GM10248 (cell line): ENCODE measurements around the gene EML3.
"Not testable (repeated sequence)": the region's sequence is repeated elsewhere in the genome, so short reads cannot be mapped to it uniquely, and the experiment has no call there.

Source experiments
- CTCF ChIA-PET: fragments of 300-600 bp; sonication (Branson Sonifier 250); formaldehyde crosslinking; extraction: SDS; loops from one replicate; lab custom pipeline; 2021; ENCODE audit warnings: antibody characterized with exemption; lab: Yijun Ruan, JAX
- POLR2A ChIA-PET: fragments of 350-650 bp; sonication (Branson Sonifier 250); formaldehyde crosslinking; extraction: SDS; loops from one replicate; lab custom pipeline; 2020; ENCODE audit warnings: antibody characterized with exemption; lab: Yijun Ruan, JAX
- DNase-seq: peaks from one replicate; pipeline ENCODE4 v3.0.0; 2012; ENCODE audit errors: extremely low spot score
- TF ChIP-seq, protein P1 (sequence below): IDR thresholded peaks from 2 replicates; pipeline ENCODE4 v1.5.1; 2012; ENCODE audit warnings: mild to moderate bottlenecking, low read depth; ENCODE audit errors: extremely low read depth, missing control alignments, control extremely low read depth

Gene EML3

DNA sequence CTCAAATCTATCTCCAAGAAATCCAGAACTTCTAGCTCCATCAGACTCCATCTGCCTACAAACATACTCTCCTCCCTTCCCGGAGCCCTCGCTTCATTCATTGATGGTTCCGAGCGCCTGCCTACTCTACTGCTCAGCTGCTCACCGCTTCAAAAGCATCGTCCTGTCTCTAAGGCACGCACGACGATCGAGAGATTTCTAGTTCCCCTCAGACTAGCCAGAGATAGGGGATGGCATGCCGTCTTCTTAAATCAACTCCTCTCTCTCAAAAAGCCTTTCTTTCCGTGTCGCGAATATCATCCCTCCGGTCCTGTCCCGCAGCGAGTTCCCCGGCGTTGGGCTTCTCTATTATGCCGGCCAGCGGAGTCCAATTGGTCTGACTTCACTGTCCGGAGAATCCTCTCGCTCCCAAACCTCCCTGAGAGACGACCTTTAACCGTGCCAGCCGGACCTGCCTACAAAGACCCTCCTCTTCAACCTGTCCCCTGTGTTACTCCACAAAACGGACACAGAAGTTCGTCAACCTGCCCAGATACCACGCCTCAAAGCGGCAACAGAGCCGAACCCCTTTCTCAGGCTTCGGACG is 39.5 kb downstream of the EML3 start:
- DNase-seq: no peak
- CTCF ChIA-PET: interaction anchor here (0.7 to 4.7 kb wide), 6 partner anchors 10 to 149 kb away, joined by 3 to 52 read pairs (median 4); no protein-coding TSS in a partner anchor
- TF ChIP-seq, protein P1, sequence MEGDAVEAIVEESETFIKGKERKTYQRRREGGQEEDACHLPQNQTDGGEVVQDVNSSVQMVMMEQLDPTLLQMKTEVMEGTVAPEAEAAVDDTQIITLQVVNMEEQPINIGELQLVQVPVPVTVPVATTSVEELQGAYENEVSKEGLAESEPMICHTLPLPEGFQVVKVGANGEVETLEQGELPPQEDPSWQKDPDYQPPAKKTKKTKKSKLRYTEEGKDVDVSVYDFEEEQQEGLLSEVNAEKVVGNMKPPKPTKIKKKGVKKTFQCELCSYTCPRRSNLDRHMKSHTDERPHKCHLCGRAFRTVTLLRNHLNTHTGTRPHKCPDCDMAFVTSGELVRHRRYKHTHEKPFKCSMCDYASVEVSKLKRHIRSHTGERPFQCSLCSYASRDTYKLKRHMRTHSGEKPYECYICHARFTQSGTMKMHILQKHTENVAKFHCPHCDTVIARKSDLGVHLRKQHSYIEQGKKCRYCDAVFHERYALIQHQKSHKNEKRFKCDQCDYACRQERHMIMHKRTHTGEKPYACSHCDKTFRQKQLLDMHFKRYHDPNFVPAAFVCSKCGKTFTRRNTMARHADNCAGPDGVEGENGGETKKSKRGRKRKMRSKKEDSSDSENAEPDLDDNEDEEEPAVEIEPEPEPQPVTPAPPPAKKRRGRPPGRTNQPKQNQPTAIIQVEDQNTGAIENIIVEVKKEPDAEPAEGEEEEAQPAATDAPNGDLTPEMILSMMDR: no peak
- POLR2A ChIA-PET: interaction anchor here (0.6 to 4.2 kb wide), 22 partner anchors 8 to 1214 kb away, joined by 3 to 87 read pairs (median 5); partner anchors contain the start of genes C11orf98, CSKMT, HNRNPUL2 and LBHD1

DNA sequence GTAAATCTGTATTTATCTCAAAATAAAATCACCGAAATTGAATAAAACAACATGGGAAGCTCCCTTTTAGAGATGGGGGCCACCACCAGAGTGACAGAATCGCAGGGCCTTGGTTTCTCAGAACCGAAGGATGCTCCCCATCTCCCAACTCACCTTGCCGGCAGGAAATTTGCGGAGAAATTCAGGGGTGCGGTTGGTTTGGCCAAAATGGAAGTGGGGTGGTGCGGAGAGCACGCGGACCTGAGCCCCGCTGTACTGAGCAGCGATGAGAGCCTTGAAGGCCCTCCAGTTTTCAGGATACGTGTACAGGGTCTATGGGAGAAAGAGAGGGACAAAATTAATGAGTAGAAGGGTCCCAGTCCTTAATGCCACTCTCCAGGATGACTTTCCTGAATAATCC is 40.1 kb downstream of the EML3 start:
- no peak for DNase-seq
- ChIA-PET CTCF (interaction anchor here (1.0 to 4.7 kb wide), 3 partner anchors 13 to 30 kb away, joined by 4 to 52 read pairs (median 7); no protein-coding TSS in a partner anchor), POLR2A (interaction anchor here (0.8 kb wide), 1 partner anchor 20 kb away, joined by 3 read pairs; the partner anchor contains the start of gene TUT1)
- TF ChIP-seq, protein P1: no peak

DNA sequence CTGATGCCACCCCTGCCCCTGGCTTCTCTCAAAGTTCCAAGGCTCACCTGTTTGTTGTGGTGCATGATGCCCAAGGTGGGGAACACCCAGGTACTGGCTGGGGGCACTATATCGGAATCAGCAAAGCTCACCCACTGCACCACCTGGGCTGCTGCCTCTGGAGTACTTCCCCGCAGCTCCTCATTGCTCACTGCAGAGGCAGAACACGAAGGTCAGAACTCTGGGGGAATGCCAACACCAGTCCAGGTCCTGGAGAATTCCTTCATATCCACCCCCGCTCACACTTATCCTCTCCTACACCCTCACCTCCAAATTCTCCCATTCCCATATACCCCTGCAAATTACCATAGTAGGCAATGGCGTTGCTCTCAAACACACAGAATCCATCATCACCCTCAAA is 41.1 kb downstream of the EML3 start:
- ChIA-PET CTCF (interaction anchor here (1.5 to 4.7 kb wide), 2 partner anchors 12 to 147 kb away, joined by 8 to 52 read pairs; no protein-coding TSS in a partner anchor), POLR2A (interaction anchor here (1.1 kb wide), 1 partner anchor 20 kb away, joined by 3 read pairs; no protein-coding TSS in a partner anchor)
- not testable (repeated sequence) for DNase-seq

DNA sequence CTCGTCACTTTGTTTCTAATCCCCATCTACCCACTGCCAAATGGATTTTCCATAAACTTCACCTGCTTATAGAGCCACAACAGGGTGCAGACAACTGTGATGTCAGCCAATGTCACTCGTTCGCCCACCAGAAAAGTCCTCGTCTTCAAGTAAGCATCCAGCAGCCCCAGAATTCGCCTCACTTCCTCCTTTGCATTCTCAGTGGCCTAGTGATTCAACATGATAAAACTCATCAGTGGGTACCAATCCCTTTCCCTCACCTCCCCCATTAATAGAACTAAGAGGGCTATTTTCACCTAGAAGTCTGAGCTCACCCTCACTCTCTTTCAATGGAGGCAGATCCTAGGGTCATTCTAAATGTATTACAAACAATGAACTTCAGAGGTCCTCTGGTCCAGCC is 41.7 kb downstream of the EML3 start:
- CTCF ChIA-PET: interaction anchor here (1.5 to 4.7 kb wide), 2 partner anchors 12 to 146 kb away, joined by 8 to 52 read pairs; no protein-coding TSS in a partner anchor
- POLR2A ChIA-PET: interaction anchor here (0.6 to 2.0 kb wide), 3 partner anchors 19 to 202 kb away, joined by 3 to 7 read pairs (median 5); partner anchors contain the start of gene TUT1
- not testable (repeated sequence) for DNase-seq

DNA sequence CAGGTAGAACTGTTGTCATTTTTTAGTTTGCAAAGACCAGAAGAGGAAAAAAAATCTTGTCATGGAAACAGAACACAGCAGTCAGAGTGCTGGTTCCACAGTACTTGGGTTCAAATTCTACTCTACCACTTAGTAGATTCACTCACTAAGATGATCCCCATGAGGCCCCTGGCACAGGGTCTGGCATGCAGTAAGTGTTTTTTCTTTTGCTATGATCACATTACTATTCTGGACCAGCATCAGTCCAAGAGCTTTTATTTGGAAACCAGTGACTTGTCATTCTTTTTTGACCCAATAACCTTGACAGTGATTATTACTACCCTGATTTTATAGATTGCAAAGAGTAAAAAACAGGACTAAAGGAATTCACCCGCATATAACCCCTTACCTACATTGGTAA is 43.0 kb downstream of the EML3 start:
- TF ChIP-seq, protein P1: no peak
- ChIA-PET CTCF (interaction anchor here (1.2 to 4.7 kb wide), 4 partner anchors 10 to 145 kb away, joined by 3 to 52 read pairs (median 6); no protein-coding TSS in a partner anchor), POLR2A (interaction anchor here (0.7 to 2.0 kb wide), 2 partner anchors 16 to 22 kb away, joined by 3 to 7 read pairs; partner anchors contain the start of gene TUT1)
- no peak for DNase-seq

DNA sequence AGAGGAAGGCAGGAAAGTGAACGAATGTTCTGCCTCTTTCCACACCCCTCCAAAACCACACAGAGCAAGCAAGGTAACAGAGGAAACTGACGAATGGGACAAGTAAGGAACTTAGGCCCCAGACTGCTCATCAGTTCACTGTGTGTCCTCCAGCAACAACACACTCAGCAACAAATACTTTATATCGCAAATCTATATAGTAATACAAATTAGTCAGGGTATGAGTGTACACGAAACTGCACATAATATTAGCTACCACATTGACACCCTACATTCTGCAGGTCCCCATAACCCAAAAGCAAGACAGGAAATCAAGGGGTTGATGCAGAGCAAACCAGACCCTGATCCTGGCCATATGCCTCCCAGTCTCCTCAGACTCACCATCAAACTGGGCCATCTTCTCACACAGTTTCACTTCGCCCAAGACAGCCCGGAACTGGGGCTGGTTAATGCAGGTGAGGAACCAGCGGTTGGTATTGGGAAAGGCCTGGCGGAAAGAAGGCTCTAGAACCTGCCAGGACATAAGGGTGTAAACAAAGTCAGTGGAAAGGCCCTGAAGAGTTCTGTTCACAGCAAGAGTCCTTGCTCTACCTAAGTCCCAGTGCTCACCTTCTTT is 45.4 kb downstream of the EML3 start:
- CTCF ChIA-PET: interaction anchor here (0.8 to 2.5 kb wide), 4 partner anchors 20 to 219 kb away, joined by 3 to 9 read pairs (median 6); partner anchors contain the start of gene AHNAK
- DNase-seq: no peak
- TF ChIP-seq, protein P1: no peak
- POLR2A ChIA-PET: interaction anchor here (0.6 to 1.3 kb wide), 3 partner anchors 9 to 184 kb away, joined by 3 to 4 read pairs (median 3); partner anchors contain the start of genes C11orf98 and CSKMT

DNA sequence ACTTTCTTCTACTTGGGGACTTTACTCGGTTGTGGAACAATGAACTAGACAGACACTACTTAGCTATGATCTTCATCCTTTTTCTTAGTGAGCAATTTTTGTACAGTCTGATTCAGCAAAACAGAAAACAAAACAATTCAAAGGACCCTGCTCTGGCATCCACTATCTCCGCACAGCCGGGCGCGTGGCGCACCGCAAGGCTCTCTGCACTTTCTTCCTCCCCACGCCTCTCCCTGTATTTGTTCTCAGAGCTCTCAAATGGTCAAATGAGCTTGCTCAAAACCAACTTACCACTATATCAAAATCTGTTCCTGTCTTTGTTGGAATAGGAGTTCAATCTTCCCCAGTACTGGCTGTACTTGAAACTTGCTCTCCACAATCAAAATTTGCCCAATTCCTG is 46.3 kb downstream of the EML3 start:
- CTCF ChIA-PET: interaction anchor here (0.8 to 4.4 kb wide), 8 partner anchors 9 to 141 kb away, joined by 3 to 20 read pairs (median 4); partner anchors contain the start of gene AHNAK
- POLR2A ChIA-PET: interaction anchor here (0.6 to 1.3 kb wide), 2 partner anchors 9 to 185 kb away, joined by 3 to 4 read pairs; no protein-coding TSS in a partner anchor
- TF ChIP-seq, protein P1: no peak
- DNase-seq: no peak
